ENCODE measurements around the gene DOK7. TPM values are rescaled to one million over a fixed set of nuclear protein-coding genes. Genes with fewer than 3 reads are reported as not detected.

Gene DOK7
- total RNA-seq, 1 experiment from 2014 or later = 0.26 TPM

DNA sequence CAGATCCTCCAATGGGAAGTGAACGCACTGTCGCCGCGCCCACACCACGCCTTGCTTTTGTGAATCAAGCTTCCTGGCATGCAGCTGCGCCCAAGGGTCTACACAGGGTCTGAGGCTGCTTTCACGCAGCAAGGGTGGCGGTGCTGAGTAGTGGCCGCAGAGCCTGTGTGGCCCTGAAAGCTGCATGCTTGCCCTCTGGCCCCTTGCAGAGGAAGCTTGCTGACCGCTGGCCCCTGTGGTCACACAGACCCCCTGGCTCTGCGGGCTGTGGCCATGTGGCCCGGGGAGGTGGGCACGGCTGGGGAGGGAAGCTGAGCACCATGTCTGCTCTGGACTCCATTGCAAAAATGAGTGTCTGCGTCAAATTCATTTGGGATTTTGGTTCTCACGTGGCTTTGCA, 8.8 kb downstream of the DOK7 start:
- no peak overlapping the region for H3K14ac ChIP-seq (ENCODE audit: insufficient read depth, low read length)
- no peak overlapping the region for H2BK15ac ChIP-seq (ENCODE audit: low read depth, low read length)
- no peak overlapping the region for H2BK5ac ChIP-seq (ENCODE audit: insufficient read length, low read length)
- TF ChIP-seq, protein P1, sequence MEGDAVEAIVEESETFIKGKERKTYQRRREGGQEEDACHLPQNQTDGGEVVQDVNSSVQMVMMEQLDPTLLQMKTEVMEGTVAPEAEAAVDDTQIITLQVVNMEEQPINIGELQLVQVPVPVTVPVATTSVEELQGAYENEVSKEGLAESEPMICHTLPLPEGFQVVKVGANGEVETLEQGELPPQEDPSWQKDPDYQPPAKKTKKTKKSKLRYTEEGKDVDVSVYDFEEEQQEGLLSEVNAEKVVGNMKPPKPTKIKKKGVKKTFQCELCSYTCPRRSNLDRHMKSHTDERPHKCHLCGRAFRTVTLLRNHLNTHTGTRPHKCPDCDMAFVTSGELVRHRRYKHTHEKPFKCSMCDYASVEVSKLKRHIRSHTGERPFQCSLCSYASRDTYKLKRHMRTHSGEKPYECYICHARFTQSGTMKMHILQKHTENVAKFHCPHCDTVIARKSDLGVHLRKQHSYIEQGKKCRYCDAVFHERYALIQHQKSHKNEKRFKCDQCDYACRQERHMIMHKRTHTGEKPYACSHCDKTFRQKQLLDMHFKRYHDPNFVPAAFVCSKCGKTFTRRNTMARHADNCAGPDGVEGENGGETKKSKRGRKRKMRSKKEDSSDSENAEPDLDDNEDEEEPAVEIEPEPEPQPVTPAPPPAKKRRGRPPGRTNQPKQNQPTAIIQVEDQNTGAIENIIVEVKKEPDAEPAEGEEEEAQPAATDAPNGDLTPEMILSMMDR (conservative IDR thresholded peaks at IDR 0.05) = no peak
- no peaks in the 10 kb centered on the region for H3K4me1 ChIP-seq (ENCODE audit: insufficient read depth, low read length)
- Mint-ChIP-seq H3K9me3 (no peaks in the 10 kb centered on the region), H3K27me3 (ENCODE audit: low read depth) (peaks cover 70% of the 10 kb centered on the region), H3K36me3 (ENCODE audit: insufficient read depth in 1 of 3, low read depth in 3 of 3) (no peaks in the 10 kb centered on the region), H3K4me1 (peaks cover 0 to 3% of the 10 kb centered on the region in 2 experiments; a peak in 1 of 4 replicates), H3K27ac (no peak overlapping the region), H3K4me3 (no peak overlapping the region)
- no peak overlapping the region for H4K5ac ChIP-seq (ENCODE audit: insufficient read length, low read depth, low read length)
- no peak overlapping the region for H4K91ac ChIP-seq (ENCODE audit: insufficient read length, low read depth, low read length)
- no CpG with 5 or more reads among the region's 15 CpGs for WGBS (ENCODE audit: extremely low coverage, insufficient read length, low lambda C conversion rate)
- H3K9ac ChIP-seq (ENCODE audit: extremely low read depth, insufficient read length, low read length) = no peak overlapping the region
- no peak overlapping the region for H2AK5ac ChIP-seq (ENCODE audit: insufficient read length, low read length)
- no peaks in the 10 kb centered on the region for H3K23me2 ChIP-seq (ENCODE audit: insufficient read length, low read depth, low read length, poor library complexity, severe bottlenecking)
- H3K56ac ChIP-seq (ENCODE audit: insufficient read length, low read depth, low read length) = no peak overlapping the region
- H4K8ac ChIP-seq (replicated peaks; ENCODE audit: insufficient read length, low read depth, low read length) = no peak overlapping the region
- H3T11ph ChIP-seq (ENCODE audit: low read length) = no peak overlapping the region
- H3K4ac ChIP-seq (ENCODE audit: low read depth, low read length) = no peak overlapping the region
- H3K27ac ChIP-seq (ENCODE audit: insufficient read length, low read depth, low read length) = no peak overlapping the region
- no peak overlapping the region for H2BK20ac ChIP-seq (ENCODE audit: low read depth, low read length, poor library complexity, severe bottlenecking)
- H3K23ac ChIP-seq (ENCODE audit: insufficient read length, low read depth, low read length) = no peak overlapping the region
- H3K27me3 ChIP-seq (ENCODE audit: insufficient read depth, low read length) = peaks cover 3% of the 10 kb centered on the region; the same call in 1 of the 2 replicates
- H2BK12ac ChIP-seq (ENCODE audit: insufficient read length, low read depth, low read length) = no peak overlapping the region
- H4K20me1 ChIP-seq (ENCODE audit: control insufficient read depth, insufficient read depth, insufficient read length) = no peaks in the 10 kb centered on the region
- H3K4me2 ChIP-seq (ENCODE audit: insufficient read depth, insufficient read length, low read length) = no peak overlapping the region
- no peak overlapping the region for H2AFZ ChIP-seq (ENCODE audit: low read length)
- no peak for DNase-seq
- no peaks in the 10 kb centered on the region for H3K9me3 ChIP-seq (ENCODE audit: control insufficient read depth, low read depth, low read length)
- no peak overlapping the region for H3K18ac ChIP-seq (ENCODE audit: insufficient read length, low read depth, low read length)
- no peak overlapping the region for H2BK120ac ChIP-seq (ENCODE audit: low read depth, low read length, poor library complexity, severe bottlenecking)
- H3K79me2 ChIP-seq (ENCODE audit: insufficient read depth, low read length) = no peaks in the 10 kb centered on the region
- H3K79me1 ChIP-seq (ENCODE audit: insufficient read depth, low read depth, low read length, poor library complexity, severe bottlenecking) = no peaks in the 10 kb centered on the region

Data from H9 (cell line).